Measurements from ENCODE around the gene SGO2.

The SGO2 gene

GRCh38 chr2:200525882-200526651, at the start of gene SGO2:
Gene SGO2, plus strand, starts transcription at chr2:200526207. Its CDS starts 6,769 bp downstream, at chr2:200532976.
- H3K27ac ChIP-seq (ENCODE audit: low read depth, low read length): peak within 1 kb of the TSS; percentile 63
- peak within 1 kb of the TSS; percentile 84 for H3K4me3 ChIP-seq (ENCODE audit: low read depth, low read length)
- no peaks in the 10 kb centered on the region for H3K36me3 ChIP-seq (ENCODE audit: control insufficient read depth, insufficient read depth, low read length)
- H3K27me3 ChIP-seq (ENCODE audit: control insufficient read depth, insufficient read depth, low read length): peaks cover 8% of the 10 kb centered on the region; the same call in 1 of the 2 replicates
- H3K9me3 ChIP-seq (ENCODE audit: control insufficient read depth, insufficient read depth, low read length): no peaks in the 10 kb centered on the region
- H3K9ac ChIP-seq (ENCODE audit: low read depth, low read length): peak within 1 kb of the TSS; percentile 74
- peaks cover 8% of the 10 kb centered on the region for H3K4me1 ChIP-seq (ENCODE audit: control insufficient read depth, insufficient read depth, low read length)

GRCh38 chr2:200476836-200477235, 49.2 kb upstream of the SGO2 start:
- peaks cover 21% of the 10 kb centered on the region for H3K4me1 ChIP-seq (ENCODE audit: control insufficient read depth, insufficient read depth, low read length)
- H3K36me3 ChIP-seq (ENCODE audit: control insufficient read depth, insufficient read depth, low read length): peaks cover 70% of the 10 kb centered on the region
- no peak overlapping the region for H3K9ac ChIP-seq (ENCODE audit: low read depth, low read length)

GRCh38 chr2:200477667-200478131, 48.3 kb upstream of the SGO2 start:
- Histone ChIP-seq H3K36me3 (ENCODE audit: control insufficient read depth, insufficient read depth, low read length) (peaks cover 61% of the 10 kb centered on the region), H3K27ac (ENCODE audit: low read depth, low read length) (no peak overlapping the region), H3K4me3 (ENCODE audit: low read depth, low read length) (no peak overlapping the region), H3K27me3 (ENCODE audit: control insufficient read depth, insufficient read depth, low read length) (no peaks in the 10 kb centered on the region), H3K4me1 (ENCODE audit: control insufficient read depth, insufficient read depth, low read length) (peaks cover 21% of the 10 kb centered on the region), H3K9me3 (ENCODE audit: control insufficient read depth, insufficient read depth, low read length) (no peaks in the 10 kb centered on the region), H3K9ac (ENCODE audit: low read depth, low read length) (no peak overlapping the region)

More at GRCh38 chr2:200476836-200477235, 49.2 kb upstream of the SGO2 start:
- Histone ChIP-seq H3K9me3 (ENCODE audit: control insufficient read depth, insufficient read depth, low read length) (no peaks in the 10 kb centered on the region), H3K4me3 (ENCODE audit: low read depth, low read length) (no peak overlapping the region), H3K27me3 (ENCODE audit: control insufficient read depth, insufficient read depth, low read length) (no peaks in the 10 kb centered on the region), H3K27ac (ENCODE audit: low read depth, low read length) (no peak overlapping the region)

- no peak overlapping the region for H3K27ac ChIP-seq (ENCODE audit: low read depth, low read length)
- peaks cover 23% of the 10 kb centered on the region for H3K4me1 ChIP-seq (ENCODE audit: control insufficient read depth, insufficient read depth, low read length)
- peaks cover 44% of the 10 kb centered on the region for H3K36me3 ChIP-seq (ENCODE audit: control insufficient read depth, insufficient read depth, low read length)
- no peaks in the 10 kb centered on the region for H3K9me3 ChIP-seq (ENCODE audit: control insufficient read depth, insufficient read depth, low read length)
- H3K27me3 ChIP-seq (ENCODE audit: control insufficient read depth, insufficient read depth, low read length): no peaks in the 10 kb centered on the region
- H3K9ac ChIP-seq (ENCODE audit: low read depth, low read length): no peak overlapping the region
- H3K4me3 ChIP-seq (ENCODE audit: low read depth, low read length): no peak overlapping the region
Observed at GRCh38 chr2:200479692-200480265, 46.2 kb upstream of the SGO2 start.

GRCh38 chr2:200482194-200482593, 43.8 kb upstream of the SGO2 start:
- H3K36me3 ChIP-seq (ENCODE audit: control insufficient read depth, insufficient read depth, low read length): peaks cover 21% of the 10 kb centered on the region
- no peaks in the 10 kb centered on the region for H3K9me3 ChIP-seq (ENCODE audit: control insufficient read depth, insufficient read depth, low read length)
- no peaks in the 10 kb centered on the region for H3K27me3 ChIP-seq (ENCODE audit: control insufficient read depth, insufficient read depth, low read length)
- no peak overlapping the region for H3K27ac ChIP-seq (ENCODE audit: low read depth, low read length)
- no peak overlapping the region for H3K4me3 ChIP-seq (ENCODE audit: low read depth, low read length)
- H3K4me1 ChIP-seq (ENCODE audit: control insufficient read depth, insufficient read depth, low read length): peaks cover 16% of the 10 kb centered on the region
- H3K9ac ChIP-seq (ENCODE audit: low read depth, low read length): no peak overlapping the region

- no peak overlapping the region for H3K4me3 ChIP-seq (ENCODE audit: low read depth, low read length)
- no peak overlapping the region for H3K27ac ChIP-seq (ENCODE audit: low read depth, low read length)
- H3K9ac ChIP-seq (ENCODE audit: low read depth, low read length): no peak overlapping the region
- no peaks in the 10 kb centered on the region for H3K9me3 ChIP-seq (ENCODE audit: control insufficient read depth, insufficient read depth, low read length)
- H3K36me3 ChIP-seq (ENCODE audit: control insufficient read depth, insufficient read depth, low read length): peaks cover 5% of the 10 kb centered on the region; the same call in 1 of the 2 replicates
- peaks cover 16% of the 10 kb centered on the region for H3K4me1 ChIP-seq (ENCODE audit: control insufficient read depth, insufficient read depth, low read length)
- H3K27me3 ChIP-seq (ENCODE audit: control insufficient read depth, insufficient read depth, low read length): no peaks in the 10 kb centered on the region
Observed at GRCh38 chr2:200483729-200484198, 42.2 kb upstream of the SGO2 start.

- Histone ChIP-seq H3K9me3 (ENCODE audit: control insufficient read depth, insufficient read depth, low read length) (no peaks in the 10 kb centered on the region), H3K4me1 (ENCODE audit: control insufficient read depth, insufficient read depth, low read length) (peaks cover 12% of the 10 kb centered on the region), H3K9ac (ENCODE audit: low read depth, low read length) (no peak overlapping the region), H3K27ac (ENCODE audit: low read depth, low read length) (no peak overlapping the region), H3K4me3 (ENCODE audit: low read depth, low read length) (no peak overlapping the region), H3K36me3 (ENCODE audit: control insufficient read depth, insufficient read depth, low read length) (no peaks in the 10 kb centered on the region), H3K27me3 (ENCODE audit: control insufficient read depth, insufficient read depth, low read length) (no peaks in the 10 kb centered on the region)
Observed at GRCh38 chr2:200484934-200485333, 41.1 kb upstream of the SGO2 start.

GRCh38 chr2:200486529-200486928, 39.5 kb upstream of the SGO2 start:
- H3K4me3 ChIP-seq (ENCODE audit: low read depth, low read length): no peak overlapping the region
- no peaks in the 10 kb centered on the region for H3K27me3 ChIP-seq (ENCODE audit: control insufficient read depth, insufficient read depth, low read length)
- no peaks in the 10 kb centered on the region; the same call in 1 of the 2 replicates for H3K9me3 ChIP-seq (ENCODE audit: control insufficient read depth, insufficient read depth, low read length)
- H3K27ac ChIP-seq (ENCODE audit: low read depth, low read length): no peak overlapping the region
- H3K36me3 ChIP-seq (ENCODE audit: control insufficient read depth, insufficient read depth, low read length): no peaks in the 10 kb centered on the region
- no peak overlapping the region for H3K9ac ChIP-seq (ENCODE audit: low read depth, low read length)
- H3K4me1 ChIP-seq (ENCODE audit: control insufficient read depth, insufficient read depth, low read length): peaks cover 3% of the 10 kb centered on the region; the same call in 1 of the 2 replicates

GRCh38 chr2:200488169-200488568, 37.8 kb upstream of the SGO2 start:
- no peak overlapping the region for H3K4me3 ChIP-seq (ENCODE audit: low read depth, low read length)
- H3K36me3 ChIP-seq (ENCODE audit: control insufficient read depth, insufficient read depth, low read length): no peaks in the 10 kb centered on the region
- H3K27me3 ChIP-seq (ENCODE audit: control insufficient read depth, insufficient read depth, low read length): no peaks in the 10 kb centered on the region
- no peaks in the 10 kb centered on the region; the same call in 1 of the 2 replicates for H3K9me3 ChIP-seq (ENCODE audit: control insufficient read depth, insufficient read depth, low read length)
- no peak overlapping the region for H3K9ac ChIP-seq (ENCODE audit: low read depth, low read length)
- no peak overlapping the region for H3K27ac ChIP-seq (ENCODE audit: low read depth, low read length)
- H3K4me1 ChIP-seq (ENCODE audit: control insufficient read depth, insufficient read depth, low read length): peaks cover 3% of the 10 kb centered on the region; the same call in 1 of the 2 replicates

- Histone ChIP-seq H3K9ac (ENCODE audit: low read depth, low read length) (no peak overlapping the region), H3K4me3 (ENCODE audit: low read depth, low read length) (no peak overlapping the region), H3K9me3 (ENCODE audit: control insufficient read depth, insufficient read depth, low read length) (no peaks in the 10 kb centered on the region; the same call in 1 of the 2 replicates), H3K36me3 (ENCODE audit: control insufficient read depth, insufficient read depth, low read length) (no peaks in the 10 kb centered on the region), H3K4me1 (ENCODE audit: control insufficient read depth, insufficient read depth, low read length) (no peaks in the 10 kb centered on the region), H3K27me3 (ENCODE audit: control insufficient read depth, insufficient read depth, low read length) (no peaks in the 10 kb centered on the region), H3K27ac (ENCODE audit: low read depth, low read length) (no peak overlapping the region)
Observed at GRCh38 chr2:200490001-200490400, 36.0 kb upstream of the SGO2 start.

- Histone ChIP-seq H3K36me3 (ENCODE audit: control insufficient read depth, insufficient read depth, low read length) (no peaks in the 10 kb centered on the region), H3K9me3 (ENCODE audit: control insufficient read depth, insufficient read depth, low read length) (no peaks in the 10 kb centered on the region; the same call in 1 of the 2 replicates), H3K27ac (ENCODE audit: low read depth, low read length) (no peak overlapping the region), H3K9ac (ENCODE audit: low read depth, low read length) (no peak overlapping the region), H3K4me3 (ENCODE audit: low read depth, low read length) (no peak overlapping the region), H3K27me3 (ENCODE audit: control insufficient read depth, insufficient read depth, low read length) (no peaks in the 10 kb centered on the region), H3K4me1 (ENCODE audit: control insufficient read depth, insufficient read depth, low read length) (no peaks in the 10 kb centered on the region)
Observed at GRCh38 chr2:200492656-200493055, 33.4 kb upstream of the SGO2 start.
